ENCODE measurements around the gene CUEDC1. TPM values are rescaled to one million over a fixed set of nuclear protein-coding genes. Genes with fewer than 3 reads are reported as not detected.

The CUEDC1 gene
- total and polyA plus RNA-seq, 2 of the 13 experiments (the other 11 are each of a cell fraction or from before 2014, with no cell fraction given), result 7.4 to 12.9 TPM

DNA sequence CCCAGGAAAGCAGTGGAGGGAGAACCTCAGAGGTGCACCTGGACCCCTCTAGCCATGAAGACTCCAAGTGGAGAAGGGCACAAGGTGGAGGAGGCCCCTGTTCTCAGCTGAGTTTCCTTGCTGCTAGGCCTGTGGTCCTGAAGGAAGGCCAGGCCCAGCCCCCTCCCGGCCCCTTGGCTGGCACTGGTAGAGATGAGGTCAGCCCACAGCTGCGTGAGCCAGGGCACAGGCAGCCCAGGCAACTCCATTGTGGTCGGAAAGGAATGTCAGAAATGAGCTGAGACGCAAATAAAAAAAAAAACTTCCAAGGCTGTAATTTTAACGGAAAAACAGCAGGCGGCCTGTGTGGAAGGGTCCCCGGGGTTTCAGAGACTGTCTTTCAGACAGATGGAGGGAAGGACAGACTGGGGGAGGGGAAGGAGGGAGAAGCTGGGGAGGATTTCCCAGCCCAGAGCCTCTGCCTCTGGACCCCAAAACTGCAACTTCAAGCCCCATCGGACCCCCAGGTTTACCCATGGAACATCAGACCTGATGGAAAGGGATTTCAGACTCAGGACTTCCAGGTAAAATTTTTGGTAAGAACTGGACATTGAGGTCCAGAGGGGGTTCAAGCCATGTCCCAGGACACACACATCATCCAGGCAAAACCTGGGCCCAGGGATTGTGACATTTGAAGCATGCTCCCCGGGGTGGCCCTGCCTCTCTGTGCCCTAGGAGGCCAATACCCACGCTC is 79.8 kb downstream of the CUEDC1 start (continued):
- TF ChIP-seq, protein P1, sequence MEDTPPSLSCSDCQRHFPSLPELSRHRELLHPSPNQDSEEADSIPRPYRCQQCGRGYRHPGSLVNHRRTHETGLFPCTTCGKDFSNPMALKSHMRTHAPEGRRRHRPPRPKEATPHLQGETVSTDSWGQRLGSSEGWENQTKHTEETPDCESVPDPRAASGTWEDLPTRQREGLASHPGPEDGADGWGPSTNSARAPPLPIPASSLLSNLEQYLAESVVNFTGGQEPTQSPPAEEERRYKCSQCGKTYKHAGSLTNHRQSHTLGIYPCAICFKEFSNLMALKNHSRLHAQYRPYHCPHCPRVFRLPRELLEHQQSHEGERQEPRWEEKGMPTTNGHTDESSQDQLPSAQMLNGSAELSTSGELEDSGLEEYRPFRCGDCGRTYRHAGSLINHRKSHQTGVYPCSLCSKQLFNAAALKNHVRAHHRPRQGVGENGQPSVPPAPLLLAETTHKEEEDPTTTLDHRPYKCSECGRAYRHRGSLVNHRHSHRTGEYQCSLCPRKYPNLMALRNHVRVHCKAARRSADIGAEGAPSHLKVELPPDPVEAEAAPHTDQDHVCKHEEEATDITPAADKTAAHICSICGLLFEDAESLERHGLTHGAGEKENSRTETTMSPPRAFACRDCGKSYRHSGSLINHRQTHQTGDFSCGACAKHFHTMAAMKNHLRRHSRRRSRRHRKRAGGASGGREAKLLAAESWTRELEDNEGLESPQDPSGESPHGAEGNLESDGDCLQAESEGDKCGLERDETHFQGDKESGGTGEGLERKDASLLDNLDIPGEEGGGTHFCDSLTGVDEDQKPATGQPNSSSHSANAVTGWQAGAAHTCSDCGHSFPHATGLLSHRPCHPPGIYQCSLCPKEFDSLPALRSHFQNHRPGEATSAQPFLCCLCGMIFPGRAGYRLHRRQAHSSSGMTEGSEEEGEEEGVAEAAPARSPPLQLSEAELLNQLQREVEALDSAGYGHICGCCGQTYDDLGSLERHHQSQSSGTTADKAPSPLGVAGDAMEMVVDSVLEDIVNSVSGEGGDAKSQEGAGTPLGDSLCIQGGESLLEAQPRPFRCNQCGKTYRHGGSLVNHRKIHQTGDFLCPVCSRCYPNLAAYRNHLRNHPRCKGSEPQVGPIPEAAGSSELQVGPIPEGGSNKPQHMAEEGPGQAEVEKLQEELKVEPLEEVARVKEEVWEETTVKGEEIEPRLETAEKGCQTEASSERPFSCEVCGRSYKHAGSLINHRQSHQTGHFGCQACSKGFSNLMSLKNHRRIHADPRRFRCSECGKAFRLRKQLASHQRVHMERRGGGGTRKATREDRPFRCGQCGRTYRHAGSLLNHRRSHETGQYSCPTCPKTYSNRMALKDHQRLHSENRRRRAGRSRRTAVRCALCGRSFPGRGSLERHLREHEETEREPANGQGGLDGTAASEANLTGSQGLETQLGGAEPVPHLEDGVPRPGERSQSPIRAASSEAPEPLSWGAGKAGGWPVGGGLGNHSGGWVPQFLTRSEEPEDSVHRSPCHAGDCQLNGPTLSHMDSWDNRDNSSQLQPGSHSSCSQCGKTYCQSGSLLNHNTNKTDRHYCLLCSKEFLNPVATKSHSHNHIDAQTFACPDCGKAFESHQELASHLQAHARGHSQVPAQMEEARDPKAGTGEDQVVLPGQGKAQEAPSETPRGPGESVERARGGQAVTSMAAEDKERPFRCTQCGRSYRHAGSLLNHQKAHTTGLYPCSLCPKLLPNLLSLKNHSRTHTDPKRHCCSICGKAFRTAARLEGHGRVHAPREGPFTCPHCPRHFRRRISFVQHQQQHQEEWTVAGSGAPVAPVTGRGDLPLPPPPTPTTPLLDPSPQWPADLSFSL (CRISPR knock-in tag; IDR thresholded peaks at IDR 0.05), result no peak
- no peak for TF ChIP-seq ZNF121 (CRISPR knock-in tag; IDR thresholded peaks at IDR 0.05)
- no peak for TF ChIP-seq ZIK1 (CRISPR knock-in tag; IDR thresholded peaks at IDR 0.05; ENCODE audit: borderline replicate concordance, low read depth)
- no peak for TF ChIP-seq ZNF232 (CRISPR knock-in tag; IDR thresholded peaks at IDR 0.05; ENCODE audit: borderline replicate concordance)
- TF ChIP-seq ZNF446 (CRISPR knock-in tag; IDR thresholded peaks at IDR 0.05), result no peak
- no peak for TF ChIP-seq HNF4G (IDR thresholded peaks at IDR 0.05; ENCODE audit: borderline replicate concordance, low read depth, low read length)
- TF ChIP-seq HNF4G (CRISPR knock-in tag; IDR thresholded peaks at IDR 0.05; ENCODE audit: borderline replicate concordance, low read depth), result no peak
- TF ChIP-seq ZC3H4 (CRISPR knock-in tag; IDR thresholded peaks at IDR 0.05; ENCODE audit: borderline replicate concordance), result no peak
- no peak for TF ChIP-seq ZNF44 (CRISPR knock-in tag; IDR thresholded peaks at IDR 0.05)
- no peak for TF ChIP-seq FOXK2 (IDR thresholded peaks at IDR 0.05)
- TF ChIP-seq, protein P2, sequence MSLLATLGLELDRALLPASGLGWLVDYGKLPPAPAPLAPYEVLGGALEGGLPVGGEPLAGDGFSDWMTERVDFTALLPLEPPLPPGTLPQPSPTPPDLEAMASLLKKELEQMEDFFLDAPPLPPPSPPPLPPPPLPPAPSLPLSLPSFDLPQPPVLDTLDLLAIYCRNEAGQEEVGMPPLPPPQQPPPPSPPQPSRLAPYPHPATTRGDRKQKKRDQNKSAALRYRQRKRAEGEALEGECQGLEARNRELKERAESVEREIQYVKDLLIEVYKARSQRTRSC (CRISPR knock-in tag; IDR thresholded peaks at IDR 0.05; ENCODE audit: low read depth), result no peak
- no peak for TF ChIP-seq SMARCC2 (IDR thresholded peaks at IDR 0.05)
- TF ChIP-seq, protein P3, sequence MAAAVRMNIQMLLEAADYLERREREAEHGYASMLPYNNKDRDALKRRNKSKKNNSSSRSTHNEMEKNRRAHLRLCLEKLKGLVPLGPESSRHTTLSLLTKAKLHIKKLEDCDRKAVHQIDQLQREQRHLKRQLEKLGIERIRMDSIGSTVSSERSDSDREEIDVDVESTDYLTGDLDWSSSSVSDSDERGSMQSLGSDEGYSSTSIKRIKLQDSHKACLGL (CRISPR knock-in tag; IDR thresholded peaks at IDR 0.05), result no peak
- TF ChIP-seq, protein P4, sequence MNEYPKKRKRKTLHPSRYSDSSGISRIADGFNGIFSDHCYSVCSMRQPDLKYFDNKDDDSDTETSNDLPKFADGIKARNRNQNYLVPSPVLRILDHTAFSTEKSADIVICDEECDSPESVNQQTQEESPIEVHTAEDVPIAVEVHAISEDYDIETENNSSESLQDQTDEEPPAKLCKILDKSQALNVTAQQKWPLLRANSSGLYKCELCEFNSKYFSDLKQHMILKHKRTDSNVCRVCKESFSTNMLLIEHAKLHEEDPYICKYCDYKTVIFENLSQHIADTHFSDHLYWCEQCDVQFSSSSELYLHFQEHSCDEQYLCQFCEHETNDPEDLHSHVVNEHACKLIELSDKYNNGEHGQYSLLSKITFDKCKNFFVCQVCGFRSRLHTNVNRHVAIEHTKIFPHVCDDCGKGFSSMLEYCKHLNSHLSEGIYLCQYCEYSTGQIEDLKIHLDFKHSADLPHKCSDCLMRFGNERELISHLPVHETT (CRISPR knock-in tag; conservative IDR thresholded peaks at IDR 0.05), result 0 out of 2 replicates have a peak, but pooled peaks have one; percentile 39
- TF ChIP-seq ZNF354B (CRISPR knock-in tag; IDR thresholded peaks at IDR 0.05), result no peak
- TF ChIP-seq, protein P5, sequence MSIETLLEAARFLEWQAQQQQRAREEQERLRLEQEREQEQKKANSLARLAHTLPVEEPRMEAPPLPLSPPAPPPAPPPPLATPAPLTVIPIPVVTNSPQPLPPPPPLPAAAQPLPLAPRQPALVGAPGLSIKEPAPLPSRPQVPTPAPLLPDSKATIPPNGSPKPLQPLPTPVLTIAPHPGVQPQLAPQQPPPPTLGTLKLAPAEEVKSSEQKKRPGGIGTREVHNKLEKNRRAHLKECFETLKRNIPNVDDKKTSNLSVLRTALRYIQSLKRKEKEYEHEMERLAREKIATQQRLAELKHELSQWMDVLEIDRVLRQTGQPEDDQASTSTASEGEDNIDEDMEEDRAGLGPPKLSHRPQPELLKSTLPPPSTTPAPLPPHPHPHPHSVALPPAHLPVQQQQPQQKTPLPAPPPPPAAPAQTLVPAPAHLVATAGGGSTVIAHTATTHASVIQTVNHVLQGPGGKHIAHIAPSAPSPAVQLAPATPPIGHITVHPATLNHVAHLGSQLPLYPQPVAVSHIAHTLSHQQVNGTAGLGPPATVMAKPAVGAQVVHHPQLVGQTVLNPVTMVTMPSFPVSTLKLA (IDR thresholded peaks at IDR 0.05), result no peak
- TF ChIP-seq ZNF788 (CRISPR knock-in tag; IDR thresholded peaks at IDR 0.05; ENCODE audit: borderline replicate concordance), result no peak

Data from HepG2 (cell line).